CD14-positive monocyte (primary cell): ENCODE measurements around the gene IGFL1. TPM values are rescaled to one million over a fixed set of nuclear protein-coding genes. Genes with fewer than 3 reads are reported as not detected.

Source experiments
- DNase-seq, 3 donors: peaks; one replicate each; pipeline ENCODE4 v3.0.0-alpha.2; 2011 to 2022
- H2AFZ ChIP-seq: 2 replicates; pipeline ENCODE4 v1.6.0; 2012; ENCODE audit warnings: mild to moderate bottlenecking, low read depth, low read length, inconsistent platforms; ENCODE audit not compliant: insufficient read depth, poor library complexity, severe bottlenecking
- H3K27ac ChIP-seq, 2 donors: 1 replicate in 1 of 2; 2 replicates in 1 of 2; pipeline ENCODE4 v1.5.1; 2012 to 2013; ENCODE audit warnings: low read length in 2 of 2, control low read depth in 1 of 2, inconsistent platforms in 1 of 2, low read depth in 1 of 2, mild to moderate bottlenecking in 1 of 2
- H3K27me3 ChIP-seq, 2 donors: one replicate each; pipeline versions ENCODE4 v1.6.0 to v1.6.1; 2011 to 2013; ENCODE audit warnings: low read length in 2 of 2; ENCODE audit not compliant: control insufficient read depth in 2 of 2, insufficient read depth in 2 of 2
- H3K36me3 ChIP-seq, 2 donors: replicated peaks in 1 of 2; 1 replicate in 1 of 2; 2 replicates in 1 of 2; pipeline versions ENCODE4 v1.5.1 to v1.6.1; 2012 to 2013; ENCODE audit warnings: low read length in 2 of 2, control low read depth in 1 of 2, inconsistent platforms in 1 of 2, mild to moderate bottlenecking in 1 of 2; ENCODE audit not compliant: insufficient read depth in 2 of 2, control insufficient read depth in 1 of 2
- H3K4me1 ChIP-seq, 2 donors: 1 replicate in 1 of 2; 2 replicates in 1 of 2; pipeline versions ENCODE4 v1.5.1 to v1.6.1; 2012 to 2013; ENCODE audit warnings: low read length in 2 of 2, control low read depth in 1 of 2, inconsistent platforms in 1 of 2, mild to moderate bottlenecking in 1 of 2, moderate library complexity in 1 of 2; ENCODE audit not compliant: insufficient read depth in 2 of 2, control insufficient read depth in 1 of 2
- H3K4me2 ChIP-seq: replicated peaks from 2 replicates; pipeline ENCODE3; 2012; ENCODE audit warnings: low read length, moderate library complexity, mild to moderate bottlenecking; ENCODE audit not compliant: poor library complexity, severe bottlenecking; ENCODE audit errors: extremely low read depth
- H3K4me3 ChIP-seq, 3 experiments: fragments of 200-600 bp in 1 of 3; sonication (generic) in 1 of 3; replicated peaks in 1 of 3; 1 replicate in 2 of 3; 2 replicates in 1 of 3; pipeline ENCODE4 v1.5.1; 2011 to 2013; ENCODE audit warnings: low read length in 3 of 3, mild to moderate bottlenecking in 3 of 3, control low read depth in 2 of 3, low read depth in 2 of 3, inconsistent platforms in 1 of 3, moderate library complexity in 1 of 3
- H3K79me2 ChIP-seq: 2 replicates; pipeline ENCODE4 v1.6.0; 2012; ENCODE audit warnings: mild to moderate bottlenecking, control low read depth, inconsistent platforms, low read length, moderate library complexity; ENCODE audit not compliant: insufficient read depth
- H3K9ac ChIP-seq: 2 replicates; pipeline ENCODE4 v1.6.0; 2017; ENCODE audit warnings: low read length, mild to moderate bottlenecking; ENCODE audit not compliant: insufficient read depth, poor library complexity, severe bottlenecking
- H3K9me3 ChIP-seq, 2 donors: replicated peaks in 1 of 2; 1 replicate in 1 of 2; 2 replicates in 1 of 2; pipeline versions ENCODE4 v1.5.1 to v1.6.1; 2012 to 2013; ENCODE audit warnings: low read length in 2 of 2, control low read depth in 1 of 2; ENCODE audit not compliant: control insufficient read depth in 1 of 2, insufficient read depth in 1 of 2
- H4K20me1 ChIP-seq: 2 replicates; pipeline ENCODE4 v1.6.0; 2012; ENCODE audit warnings: mild to moderate bottlenecking, low read length, control low read depth, moderate library complexity; ENCODE audit not compliant: insufficient read depth
- H3K27ac Mint-ChIP-seq, 7 donors: one replicate each; pipeline ENCODE4 v1.8.0; 2020; ENCODE audit warnings: mild to moderate bottlenecking in 7 of 7, mixed read lengths in 7 of 7, moderate library complexity in 6 of 7, inconsistent platforms in 2 of 7
- H3K27me3 Mint-ChIP-seq, 3 donors: one replicate each; pipeline ENCODE4 v1.8.0; 2021 to 2022; ENCODE audit warnings: low read depth in 3 of 3, mild to moderate bottlenecking in 3 of 3, mixed read lengths in 3 of 3, moderate library complexity in 3 of 3, inconsistent platforms in 1 of 3
- H3K36me3 Mint-ChIP-seq, 2 donors: one replicate each; pipeline ENCODE4 v1.8.0; 2020; ENCODE audit warnings: mixed read lengths in 2 of 2, inconsistent platforms in 1 of 2, mild to moderate bottlenecking in 1 of 2
- H3K4me1 Mint-ChIP-seq: one replicate; pipeline ENCODE4 v1.8.0; 2020; ENCODE audit warnings: mild to moderate bottlenecking, mixed read lengths
- H3K4me3 Mint-ChIP-seq, 2 donors: one replicate each; pipeline ENCODE4 v1.8.0; 2020; ENCODE audit warnings: mild to moderate bottlenecking in 2 of 2, mixed read lengths in 2 of 2, moderate library complexity in 1 of 2
- H3K9me3 Mint-ChIP-seq, 7 donors: one replicate each; pipeline ENCODE4 v1.8.0; 2020 to 2022; ENCODE audit warnings: mixed read lengths in 7 of 7, mild to moderate bottlenecking in 6 of 7, moderate library complexity in 6 of 7, inconsistent platforms in 2 of 7
- WGBS: methylation state at CpG from one replicate; pipeline ENCODE4 v1.1.5; 2013; ENCODE audit warnings: missing lambda C conversion rate; ENCODE audit not compliant: insufficient coverage; 5-methylcytosine and 5-hydroxymethylcytosine counted together
- intact Hi-C, 2 donors: fragments of 100-400 bp; cut with micrococcal nuclease; formaldehyde crosslinking; loops; one replicate each; pipeline versions ENCODE4 v1.15.0 to v1.15.1; 2023
- polyA plus RNA-seq, 3 donors: library from polyadenylated mRNA; depleted of rRNA in 1 of 3; unstranded in 2 of 3; stranded (reverse) in 1 of 3; fragments of 300-500 nt in 2 of 3; fragments of >200 nt in 1 of 3; fragmentation: Illumina TruSeq in 2 of 3; gene quantifications; 1 replicate in 2 of 3; 2 replicates in 1 of 3; pipeline ENCODE4 v1.2.3, GENCODE V29; 2012 to 2021
- TF ChIP-seq, protein P1 (sequence below): fragments of 200-600 bp; IDR thresholded peaks from one replicate; pipeline ENCODE4 v1.8.0; 2022; ENCODE audit warnings: antibody characterized with exemption, mild to moderate bottlenecking

Gene IGFL1
- polyA plus RNA-seq, 3 donors, result not detected

DNA sequence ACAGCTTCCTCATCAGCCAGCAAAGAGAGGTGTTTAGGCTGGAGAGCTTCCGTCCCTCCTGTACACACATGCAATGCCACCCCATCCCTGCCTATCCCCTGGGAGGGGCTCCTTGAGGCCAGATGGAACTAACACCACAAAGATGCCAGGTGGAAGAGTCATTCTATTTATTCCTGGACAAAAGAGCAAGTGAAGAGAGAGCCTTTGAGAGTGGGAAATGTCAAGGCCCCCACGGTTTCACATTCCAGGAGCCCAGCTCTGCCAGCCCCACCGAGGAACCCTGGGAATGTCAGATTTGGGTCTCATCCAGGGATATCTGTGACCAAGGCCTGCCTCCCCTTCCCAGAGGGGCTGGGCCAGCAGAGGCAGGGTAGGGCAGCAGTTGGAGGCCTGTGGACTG is 30.8 kb upstream of the IGFL1 start:
- Histone ChIP-seq H3K4me2 (no peak overlapping the region), H3K4me1 (peaks cover 9 to 14% of the 10 kb centered on the region in 2 donors), H3K4me3 (no peak overlapping the region), H3K36me3 (no peaks in the 10 kb centered on the region), H2AFZ (no peak overlapping the region), H4K20me1 (no peaks in the 10 kb centered on the region), H3K27ac (no peak overlapping the region), H3K79me2 (no peaks in the 10 kb centered on the region), H3K9me3 (no peaks in the 10 kb centered on the region), H3K27me3 (no peaks in the 10 kb centered on the region), H3K9ac (no peak overlapping the region)
- Mint-ChIP-seq H3K4me1 (peaks cover 16% of the 10 kb centered on the region), H3K36me3 (no peaks in the 10 kb centered on the region), H3K4me3 (no peak overlapping the region), H3K9me3 (no peaks in the 10 kb centered on the region), H3K27ac (no peak overlapping the region), H3K27me3 (peaks cover 25 to 29% (median 28%) of the 10 kb centered on the region in 3 donors)
- 90% methylated on average over 2 of the region's 3 CpGs for WGBS
- DNase-seq, result no peak
- intact Hi-C loops, result loop anchor here in 1 of 2 donors (10.0 kb wide), 1 partner anchor 184 kb away; no protein-coding TSS in a partner anchor
- TF ChIP-seq, protein P1, sequence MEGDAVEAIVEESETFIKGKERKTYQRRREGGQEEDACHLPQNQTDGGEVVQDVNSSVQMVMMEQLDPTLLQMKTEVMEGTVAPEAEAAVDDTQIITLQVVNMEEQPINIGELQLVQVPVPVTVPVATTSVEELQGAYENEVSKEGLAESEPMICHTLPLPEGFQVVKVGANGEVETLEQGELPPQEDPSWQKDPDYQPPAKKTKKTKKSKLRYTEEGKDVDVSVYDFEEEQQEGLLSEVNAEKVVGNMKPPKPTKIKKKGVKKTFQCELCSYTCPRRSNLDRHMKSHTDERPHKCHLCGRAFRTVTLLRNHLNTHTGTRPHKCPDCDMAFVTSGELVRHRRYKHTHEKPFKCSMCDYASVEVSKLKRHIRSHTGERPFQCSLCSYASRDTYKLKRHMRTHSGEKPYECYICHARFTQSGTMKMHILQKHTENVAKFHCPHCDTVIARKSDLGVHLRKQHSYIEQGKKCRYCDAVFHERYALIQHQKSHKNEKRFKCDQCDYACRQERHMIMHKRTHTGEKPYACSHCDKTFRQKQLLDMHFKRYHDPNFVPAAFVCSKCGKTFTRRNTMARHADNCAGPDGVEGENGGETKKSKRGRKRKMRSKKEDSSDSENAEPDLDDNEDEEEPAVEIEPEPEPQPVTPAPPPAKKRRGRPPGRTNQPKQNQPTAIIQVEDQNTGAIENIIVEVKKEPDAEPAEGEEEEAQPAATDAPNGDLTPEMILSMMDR, result no peak

DNA sequence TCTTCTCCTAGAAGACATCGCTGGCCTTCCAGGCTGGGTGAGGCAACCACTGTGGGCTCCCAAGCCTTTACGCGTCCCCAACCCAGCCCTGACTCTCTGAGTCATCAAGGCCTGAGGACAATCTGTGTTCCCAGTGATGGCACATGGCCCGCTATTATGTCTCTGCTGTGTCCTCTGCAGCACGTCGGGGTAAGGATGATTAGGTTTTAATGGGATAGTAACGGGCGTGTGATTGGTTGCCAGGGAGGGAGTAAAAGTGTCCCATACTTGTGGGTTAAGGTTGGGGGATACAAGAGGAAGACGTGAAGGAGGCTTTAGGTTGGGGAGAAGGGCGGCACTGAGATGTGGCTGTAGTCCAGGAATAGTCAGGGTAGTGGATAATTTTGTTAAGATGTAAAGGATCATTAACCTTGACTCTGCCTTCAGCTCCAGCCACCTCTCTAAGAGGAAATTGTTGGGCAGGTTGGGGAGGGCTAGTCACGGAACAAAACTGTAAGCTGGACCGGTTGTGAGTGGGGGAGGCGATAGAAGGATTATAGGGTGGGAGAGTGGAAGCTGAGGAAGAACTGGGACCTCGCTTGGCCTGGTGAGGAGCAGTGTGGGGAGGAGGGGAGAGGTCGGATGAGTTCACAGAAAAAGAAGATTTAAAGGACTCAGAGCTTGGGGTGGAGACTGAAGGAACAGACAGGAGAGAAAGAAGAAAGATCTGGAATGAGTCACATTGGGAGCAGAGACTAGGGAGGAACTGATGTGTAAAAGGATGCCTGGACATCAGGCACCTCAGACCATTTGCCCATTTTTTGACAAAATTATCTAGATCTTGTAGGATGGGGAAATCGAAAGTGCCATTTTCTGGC is 27.9 kb upstream of the IGFL1 start:
- intact Hi-C loops, result no loop called here
- H2AFZ ChIP-seq, result no peak overlapping the region
- no peak overlapping the region for H3K4me3 Mint-ChIP-seq
- DNase-seq, result peak in 1 of 3 donors; percentile 31
- H3K27me3 Mint-ChIP-seq, result peaks cover 26 to 33% (median 30%) of the 10 kb centered on the region in 3 donors
- H3K4me1 Mint-ChIP-seq, result peaks cover 2% of the 10 kb centered on the region
- H3K9ac ChIP-seq, result no peak overlapping the region
- H3K27ac Mint-ChIP-seq, result no peak overlapping the region
- no peaks in the 10 kb centered on the region for H3K4me1 ChIP-seq
- no peaks in the 10 kb centered on the region for H3K9me3 Mint-ChIP-seq
- no peaks in the 10 kb centered on the region for H4K20me1 ChIP-seq
- TF ChIP-seq, protein P1, result no peak
- H3K27me3 ChIP-seq, result no peaks in the 10 kb centered on the region
- no peaks in the 10 kb centered on the region for H3K36me3 ChIP-seq
- no peaks in the 10 kb centered on the region for H3K36me3 Mint-ChIP-seq
- no peak overlapping the region for H3K4me3 ChIP-seq
- no peak overlapping the region for H3K4me2 ChIP-seq
- no peaks in the 10 kb centered on the region for H3K9me3 ChIP-seq
- 90% methylated on average over 16 of the region's 16 CpGs for WGBS
- H3K79me2 ChIP-seq, result no peaks in the 10 kb centered on the region
- no peak overlapping the region for H3K27ac ChIP-seq
